ENCODE measurements around the gene MAN2A1.

The MAN2A1 gene

DNA sequence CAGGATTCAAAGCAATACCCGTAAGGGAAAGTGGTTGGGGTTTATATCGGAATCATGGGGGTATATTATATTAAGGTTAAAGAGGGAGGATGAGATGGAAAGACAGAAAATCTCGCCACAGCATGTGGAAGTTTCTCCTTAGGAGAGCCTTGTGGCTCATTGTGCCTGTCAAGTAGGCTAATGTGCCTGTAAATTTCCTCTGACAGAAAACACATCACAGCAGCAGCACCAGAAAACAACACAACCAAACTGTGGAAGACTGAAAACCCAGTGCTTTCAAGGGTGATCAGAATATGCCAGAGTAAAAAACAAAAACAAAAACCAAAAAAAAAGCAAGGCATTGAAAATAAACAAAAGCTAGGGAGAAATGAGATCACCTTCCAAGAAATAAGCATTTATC is 11.3 kb upstream of the MAN2A1 start:
- in situ Hi-C loops (cut with HindIII; ENCODE audit: low sequenced_read_pairs) = no loop called here

DNA sequence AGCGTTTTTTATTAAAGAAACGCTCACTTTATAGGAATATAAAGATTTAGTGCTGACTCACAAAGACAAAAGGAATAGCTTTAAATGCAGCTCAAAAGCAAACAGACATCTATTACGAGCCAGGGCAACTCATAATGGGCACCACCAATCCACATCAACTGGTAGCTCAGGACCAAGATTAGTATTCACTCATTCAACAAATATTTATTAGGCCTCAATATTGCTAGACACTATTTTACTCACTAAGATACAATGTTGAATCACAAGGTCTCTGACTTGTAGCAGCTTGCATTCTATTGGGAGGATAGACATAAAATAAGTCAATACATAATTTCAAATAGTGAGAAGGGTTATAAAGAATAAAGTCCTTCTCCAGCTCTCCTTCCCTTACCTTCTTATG is 8.0 kb upstream of the MAN2A1 start:
- in situ Hi-C loops (cut with HindIII; ENCODE audit: low sequenced_read_pairs) = no loop called here

DNA sequence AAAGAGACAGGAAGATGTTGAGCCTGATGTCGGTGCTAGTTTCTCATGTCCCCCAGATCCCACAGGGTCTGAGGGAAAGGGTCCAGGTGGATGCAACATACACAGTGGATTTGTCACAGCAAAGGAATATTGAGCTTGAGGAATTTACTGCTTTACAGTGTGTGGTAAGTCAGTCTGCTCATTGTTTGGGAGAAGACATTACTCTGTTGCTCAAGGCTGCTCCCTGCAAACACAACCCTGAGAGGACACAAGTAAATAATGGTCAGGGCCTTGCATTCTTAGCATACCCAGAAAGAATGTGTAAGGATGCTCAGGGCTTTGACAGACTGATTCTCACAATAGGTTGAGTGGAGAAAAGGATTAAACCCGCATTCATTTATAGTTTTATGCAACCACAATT is 7.3 kb upstream of the MAN2A1 start:
- in situ Hi-C loops (cut with HindIII; ENCODE audit: low sequenced_read_pairs) = no loop called here

DNA sequence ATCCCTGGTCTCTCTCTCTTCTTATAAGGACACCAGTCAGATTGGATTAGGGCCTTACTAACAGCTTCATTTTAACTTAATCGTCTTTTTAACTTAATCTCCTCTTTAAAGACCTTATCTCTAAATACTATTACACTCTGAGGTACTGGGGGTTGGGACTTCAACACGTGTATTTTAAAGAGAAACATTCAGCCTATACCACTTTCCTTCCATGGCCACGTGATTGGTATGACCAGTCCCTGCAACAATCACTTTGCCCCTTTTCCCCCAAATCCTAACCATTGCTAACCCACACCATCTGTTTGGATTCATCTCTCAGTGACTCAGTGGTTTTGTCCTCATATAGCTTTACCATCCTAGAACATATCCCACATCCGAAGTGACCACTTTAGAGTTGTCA is 3.8 kb upstream of the MAN2A1 start:
- in situ Hi-C loops (cut with HindIII; ENCODE audit: low sequenced_read_pairs) = no loop called here

DNA sequence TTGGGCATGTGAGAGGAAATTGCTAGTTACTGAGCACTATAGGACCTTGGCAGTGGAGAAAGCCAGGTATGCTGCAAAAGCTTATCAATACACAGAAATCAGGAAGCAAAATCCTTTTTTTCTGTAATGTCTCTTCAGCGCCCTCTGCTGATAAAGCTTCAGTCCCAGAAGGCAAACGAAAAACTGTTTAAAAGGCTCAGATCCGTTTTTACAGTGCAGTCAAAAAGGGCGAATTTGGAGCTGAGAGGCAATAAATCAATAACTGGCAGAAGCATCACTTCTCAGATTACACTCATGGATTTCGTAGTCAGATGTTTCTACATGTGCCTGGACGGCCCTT is 1.1 kb upstream of the MAN2A1 start:
- in situ Hi-C loops (cut with HindIII; ENCODE audit: low sequenced_read_pairs) = no loop called here

DNA sequence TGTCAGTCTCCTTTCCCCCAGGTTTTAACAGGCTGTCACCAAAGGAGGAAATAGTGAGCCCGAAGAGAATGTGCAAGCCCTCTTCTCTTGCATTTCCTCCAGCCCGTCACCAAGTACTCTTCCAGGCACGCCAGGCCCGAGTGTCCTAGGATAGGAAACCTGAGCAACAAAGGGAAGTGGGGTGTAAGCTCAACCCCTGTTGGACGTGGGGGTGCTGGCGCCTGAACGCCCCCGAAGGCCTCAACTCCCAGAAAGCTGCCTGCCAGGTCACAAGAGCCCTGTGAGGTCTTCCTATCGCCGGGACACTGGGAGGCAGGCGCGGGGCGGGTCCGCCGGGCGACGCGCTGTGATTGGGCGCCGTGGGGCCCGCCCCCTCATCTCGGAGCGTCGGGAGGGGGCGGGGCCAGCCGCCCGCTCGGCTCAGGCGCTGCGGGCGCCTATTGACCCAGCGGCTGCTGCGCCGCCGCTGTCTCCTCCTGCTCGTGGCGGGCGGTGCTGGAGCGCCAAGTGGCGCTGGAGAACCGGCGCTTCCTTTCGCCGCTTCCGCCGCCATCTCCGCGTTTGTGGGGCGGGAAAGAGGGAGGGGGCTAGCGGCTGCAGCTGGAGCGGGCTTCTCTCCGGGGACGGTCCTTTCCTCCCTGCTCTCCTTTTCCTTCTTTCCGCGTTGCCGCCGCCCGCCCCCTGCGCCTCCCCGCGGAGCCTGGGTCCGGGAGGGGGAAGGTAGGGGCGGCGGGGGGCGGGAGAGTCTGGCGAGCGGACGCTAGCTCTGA is 572 bp upstream of the MAN2A1 start:
- in situ Hi-C loops (cut with HindIII; ENCODE audit: low sequenced_read_pairs) = no loop called here

DNA sequence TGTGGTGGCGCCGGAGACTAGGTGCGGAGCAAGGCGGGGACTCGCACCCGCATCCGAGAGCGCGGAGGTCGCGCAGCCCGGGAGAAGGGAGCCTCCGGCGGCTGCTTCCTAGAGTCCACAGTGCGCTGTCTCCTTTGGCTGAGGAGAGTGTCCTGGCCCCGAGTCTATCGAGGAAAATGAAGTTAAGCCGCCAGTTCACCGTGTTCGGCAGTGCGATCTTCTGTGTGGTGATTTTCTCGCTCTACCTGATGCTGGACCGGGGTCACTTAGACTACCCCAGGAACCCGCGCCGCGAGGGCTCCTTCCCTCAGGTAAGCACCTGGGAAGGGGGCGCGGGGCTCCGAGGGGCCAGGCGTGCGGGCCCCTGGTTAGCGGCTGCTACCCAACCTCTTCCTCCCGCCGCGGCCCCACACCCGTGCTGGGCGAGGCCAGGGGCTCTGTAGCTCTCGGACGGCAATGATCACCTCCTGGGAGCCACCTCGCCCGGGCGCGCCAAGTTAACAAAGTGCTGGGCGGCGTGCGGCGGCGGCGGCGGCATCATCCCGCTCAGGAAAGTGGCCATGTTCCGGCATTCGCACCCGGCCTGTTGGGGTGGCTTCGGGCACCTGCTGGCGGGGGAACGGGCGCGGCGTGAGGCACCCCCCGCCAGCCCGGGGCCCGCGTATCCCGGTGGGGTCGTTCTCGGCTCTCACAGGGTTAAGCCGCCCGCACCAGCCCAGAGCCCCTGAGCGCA is 681 bp downstream of the MAN2A1 start:
- in situ Hi-C loops (cut with HindIII; ENCODE audit: low sequenced_read_pairs) = no loop called here

DNA sequence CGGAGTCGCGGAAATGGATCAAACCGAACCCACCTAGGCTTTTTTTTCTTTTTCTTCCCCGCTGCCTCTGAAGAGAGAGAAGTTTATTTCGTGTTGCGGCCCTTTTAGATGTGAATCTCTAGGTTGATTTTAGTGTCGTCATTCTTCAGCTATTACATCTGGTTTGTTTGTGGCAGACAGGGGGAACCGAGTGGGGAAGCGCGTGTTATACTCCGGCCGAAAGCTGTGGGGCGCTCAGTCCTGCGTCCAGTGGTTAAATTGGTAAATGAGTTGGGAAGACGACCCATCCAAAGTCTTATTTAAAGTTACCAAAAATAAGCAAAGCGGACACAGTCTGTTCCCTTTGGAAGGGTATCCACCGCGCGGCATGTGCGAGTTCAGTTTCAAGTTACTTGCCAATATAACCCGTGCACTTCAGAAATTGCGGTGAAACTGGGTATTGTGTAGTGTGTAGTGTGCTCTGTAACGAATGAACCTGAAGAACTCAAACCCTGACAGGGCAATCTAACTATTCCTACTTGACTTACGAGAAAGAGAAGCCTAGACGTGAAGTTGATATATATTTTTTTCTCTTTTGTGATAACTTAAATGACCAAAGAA is 1.3 kb downstream of the MAN2A1 start:
- in situ Hi-C loops (cut with HindIII; ENCODE audit: low sequenced_read_pairs) = no loop called here

DNA sequence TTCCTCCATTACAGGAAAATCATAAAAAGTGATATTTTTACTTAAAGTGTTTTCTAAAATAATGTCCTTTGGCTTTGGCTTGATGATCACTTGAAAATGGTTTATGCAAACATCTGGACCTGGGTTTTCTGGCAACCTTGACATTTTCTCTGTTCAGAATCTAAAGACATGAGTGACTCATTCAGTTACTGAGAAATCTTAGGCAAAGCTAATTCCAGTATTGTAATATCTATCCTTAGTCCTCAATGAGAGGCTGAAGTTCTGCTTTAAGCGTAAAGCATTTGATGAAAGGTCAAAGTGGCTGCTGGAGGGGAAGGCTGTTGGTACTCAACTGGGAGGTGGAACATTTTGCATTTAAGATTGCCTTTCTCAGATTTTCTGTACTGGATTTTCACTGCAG is 2.3 kb downstream of the MAN2A1 start:
- in situ Hi-C loops (cut with HindIII; ENCODE audit: low sequenced_read_pairs) = no loop called here

DNA sequence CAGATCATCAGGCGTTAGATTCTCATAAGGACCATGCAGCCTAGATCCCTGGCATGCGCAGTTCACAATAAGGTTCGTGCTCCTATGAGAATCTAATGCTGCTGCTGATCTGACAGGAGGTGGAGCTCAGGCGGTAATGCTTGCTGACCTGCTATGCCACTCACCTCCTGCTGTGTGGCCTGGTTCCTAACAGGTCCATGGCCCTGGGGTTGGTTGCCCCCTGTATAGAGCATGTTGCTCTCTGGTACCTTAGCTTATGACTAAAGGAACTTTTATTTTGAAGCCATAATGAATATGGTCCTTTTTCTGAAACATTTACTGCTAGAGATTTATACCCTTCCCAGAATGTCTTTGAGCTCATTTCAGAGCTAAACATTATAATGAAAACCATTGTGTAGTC is 3.1 kb downstream of the MAN2A1 start:
- in situ Hi-C loops (cut with HindIII; ENCODE audit: low sequenced_read_pairs) = no loop called here

DNA sequence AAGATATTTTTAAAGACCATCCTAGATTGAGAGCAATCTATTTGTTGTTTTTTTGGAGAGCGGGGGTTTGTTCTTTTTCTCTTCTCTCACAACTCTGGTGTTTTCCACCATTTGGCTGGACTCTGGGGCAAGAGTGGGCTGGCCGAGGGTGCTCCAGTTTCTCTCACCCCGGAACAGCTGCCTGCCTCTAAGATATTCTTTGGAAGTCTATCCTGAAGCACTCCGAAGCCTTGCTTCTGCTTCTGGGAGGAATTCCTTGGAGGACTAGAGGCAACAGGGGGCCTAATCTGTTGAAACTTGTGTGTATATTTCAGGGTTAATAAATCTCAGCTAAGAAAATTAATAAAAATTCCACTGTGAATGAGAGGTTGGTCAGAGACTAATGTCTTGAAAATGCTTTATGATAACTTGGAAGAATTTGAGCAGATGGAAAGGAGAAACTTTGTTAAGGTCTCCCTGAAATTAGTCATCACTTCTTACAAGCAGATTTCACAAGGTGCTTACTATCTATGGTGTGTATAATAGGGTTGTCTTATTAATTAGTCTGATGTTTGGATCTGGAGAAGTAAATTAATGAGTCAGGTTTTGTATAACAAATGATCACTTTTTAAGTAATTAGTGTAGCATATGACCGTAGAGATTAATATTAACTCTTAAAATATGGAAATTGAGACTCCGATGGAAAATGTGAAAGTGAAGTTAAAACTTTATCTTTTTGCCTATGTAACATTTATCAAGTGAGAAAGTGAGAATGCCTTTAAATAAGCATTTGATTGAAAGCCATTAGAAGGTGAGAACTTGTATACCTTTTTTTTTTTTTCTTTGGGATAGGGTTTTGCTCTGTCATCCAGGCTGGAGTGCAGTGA is 4.0 kb downstream of the MAN2A1 start:
- in situ Hi-C loops (cut with HindIII; ENCODE audit: low sequenced_read_pairs) = no loop called here

DNA sequence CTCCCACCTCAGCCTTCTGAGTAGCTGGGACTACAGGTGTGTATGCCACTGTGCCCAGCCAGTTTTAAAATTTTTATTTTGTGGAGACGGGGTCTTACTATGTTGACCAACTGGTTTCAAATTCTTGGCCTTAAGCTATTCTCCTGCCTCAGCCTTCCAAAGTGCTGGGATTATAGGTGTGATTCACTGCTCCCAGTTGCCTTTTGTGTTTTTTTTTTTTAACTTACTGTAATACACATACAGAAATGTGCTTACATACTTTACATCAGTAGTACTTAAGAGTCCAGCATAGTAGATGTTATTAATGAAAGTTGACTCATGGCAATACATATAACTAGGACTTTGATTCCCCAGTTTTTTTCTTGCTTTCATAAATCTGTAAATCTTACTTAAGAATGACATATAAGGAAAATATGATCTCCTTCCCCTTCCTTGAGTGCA is 4.7 kb downstream of the MAN2A1 start:
- in situ Hi-C loops (cut with HindIII; ENCODE audit: low sequenced_read_pairs) = no loop called here

DNA sequence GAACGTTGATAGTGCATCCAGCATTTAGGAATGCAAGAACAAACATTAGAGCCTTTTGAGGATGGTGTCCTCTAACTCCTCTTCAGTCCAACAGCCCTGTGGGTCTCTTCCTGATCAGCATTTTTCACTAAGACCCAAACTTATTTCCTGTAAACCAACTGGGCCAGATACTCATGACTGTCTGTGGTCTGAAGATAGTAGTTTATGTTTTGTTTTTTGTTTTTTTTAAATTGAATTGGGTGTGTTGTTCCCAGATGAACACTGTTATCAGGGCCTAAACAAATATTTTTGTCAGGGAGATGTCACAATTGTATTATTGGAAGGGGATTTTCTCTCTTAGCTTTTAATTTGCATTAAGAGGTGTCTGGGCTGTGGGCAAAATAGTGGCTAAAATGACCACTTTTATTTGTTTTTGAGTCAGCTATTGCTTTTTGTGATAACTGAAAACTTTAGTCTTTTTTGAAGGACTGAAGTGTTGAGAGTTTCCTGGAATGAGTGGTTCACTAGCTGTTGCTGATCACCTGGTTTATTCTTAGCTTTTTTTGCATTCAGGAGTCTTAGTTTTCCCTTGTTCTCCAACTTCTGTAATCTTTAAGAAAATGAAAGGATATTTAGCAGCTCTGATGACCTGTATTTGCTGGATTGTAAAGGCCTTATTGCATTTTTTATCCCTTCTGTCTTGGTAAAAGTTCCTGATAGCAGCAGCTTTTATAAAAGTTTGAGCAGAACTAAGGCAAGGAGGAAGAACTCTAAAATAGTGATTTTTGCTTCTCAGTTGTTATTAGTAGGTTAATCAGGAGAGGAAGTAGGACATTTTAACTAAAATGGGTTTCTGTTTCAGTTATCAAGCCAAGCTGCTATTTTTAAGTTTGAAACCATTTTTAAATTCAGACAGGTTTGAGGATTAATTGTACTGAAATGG is 5.5 kb downstream of the MAN2A1 start:
- in situ Hi-C loops (cut with HindIII; ENCODE audit: low sequenced_read_pairs) = no loop called here

DNA sequence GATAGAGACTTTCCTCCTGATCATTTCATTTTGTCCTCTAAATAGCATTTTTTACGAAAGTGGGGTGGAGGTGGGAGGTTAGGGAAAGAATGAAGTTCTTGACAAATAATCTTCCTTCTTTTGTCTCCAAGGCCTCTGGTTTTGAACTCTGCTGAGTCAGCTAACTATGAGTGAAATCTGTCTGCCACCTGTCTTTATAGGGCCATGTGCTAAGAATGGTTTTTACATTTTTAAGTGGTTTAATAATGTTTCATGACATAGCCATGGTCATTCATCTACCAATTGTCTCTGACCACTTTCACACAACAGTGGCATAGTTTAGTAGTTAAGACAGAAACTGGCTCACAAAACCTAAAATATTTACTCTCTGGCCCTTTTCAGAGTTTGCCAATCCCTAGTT is 7.6 kb downstream of the MAN2A1 start:
- in situ Hi-C loops (cut with HindIII; ENCODE audit: low sequenced_read_pairs) = no loop called here

DNA sequence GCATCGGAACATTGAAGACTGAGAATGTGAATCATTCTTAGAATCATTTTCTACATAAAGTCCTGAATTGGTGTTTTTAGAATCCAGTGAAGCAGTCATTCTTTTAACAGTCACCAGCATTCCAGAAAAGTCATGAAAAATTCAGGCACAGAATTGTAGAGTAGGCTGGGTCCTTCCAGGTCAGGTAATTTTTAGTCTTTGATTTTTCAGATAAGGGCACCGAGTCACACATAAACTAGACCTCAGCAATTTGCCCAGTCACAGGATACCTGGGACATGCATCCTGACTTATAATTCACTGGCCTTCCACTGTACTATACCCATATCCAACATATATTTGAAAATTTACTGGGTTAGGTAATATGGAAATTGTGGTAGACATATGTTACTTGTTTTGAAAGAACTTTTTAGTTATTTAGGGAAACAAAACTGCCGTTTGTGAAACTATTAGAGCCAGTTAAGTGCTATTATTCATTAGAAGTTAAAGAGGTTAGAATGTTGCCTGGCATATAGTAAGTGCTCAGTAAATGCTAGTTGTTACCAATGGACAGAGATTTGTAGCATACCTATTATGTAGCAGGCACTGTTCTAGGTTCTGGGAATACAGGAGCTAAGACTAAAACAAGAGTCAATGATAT is 10.9 kb downstream of the MAN2A1 start:
- in situ Hi-C loops (cut with HindIII; ENCODE audit: low sequenced_read_pairs) = no loop called here

DNA sequence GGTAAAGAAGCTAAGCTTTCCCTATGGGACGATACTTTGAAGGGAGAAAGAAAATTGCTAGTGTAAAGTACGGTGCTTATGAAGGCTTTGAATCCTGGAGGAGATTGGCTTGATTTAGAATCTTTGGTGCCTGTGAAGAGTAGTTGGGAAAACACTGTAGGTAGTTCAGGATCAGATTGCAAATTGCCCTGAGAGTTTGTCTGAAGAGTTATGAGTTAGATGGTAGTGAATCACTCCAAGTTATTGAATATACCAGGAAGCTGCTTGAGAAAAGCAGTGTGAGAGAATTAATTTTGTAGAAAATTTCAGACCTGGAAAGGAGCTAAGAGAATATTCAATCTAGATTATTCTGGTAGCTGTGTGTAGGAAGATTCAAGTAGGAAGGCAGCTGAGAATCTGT is 11.5 kb downstream of the MAN2A1 start:
- in situ Hi-C loops (cut with HindIII; ENCODE audit: low sequenced_read_pairs) = no loop called here

DNA sequence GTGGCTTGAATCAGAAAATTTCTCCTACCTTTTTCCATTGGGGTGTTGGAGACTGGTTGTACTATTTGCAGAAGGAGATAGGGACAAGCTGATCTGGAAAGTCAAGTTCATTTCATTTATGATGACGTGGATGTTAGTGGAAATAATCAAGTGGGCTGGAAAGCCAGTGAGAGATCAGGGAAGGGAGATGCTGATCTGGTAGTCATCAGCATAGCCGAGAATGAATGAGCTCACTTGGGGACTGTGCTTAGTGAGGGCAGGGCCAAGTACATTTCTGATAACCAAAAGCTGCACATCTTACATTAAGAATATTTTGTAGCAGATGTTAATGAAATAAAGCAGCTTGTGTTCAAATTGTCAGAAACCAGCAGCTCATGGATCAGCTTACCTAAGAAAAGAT is 12.1 kb downstream of the MAN2A1 start:
- in situ Hi-C loops (cut with HindIII; ENCODE audit: low sequenced_read_pairs) = no loop called here

DNA sequence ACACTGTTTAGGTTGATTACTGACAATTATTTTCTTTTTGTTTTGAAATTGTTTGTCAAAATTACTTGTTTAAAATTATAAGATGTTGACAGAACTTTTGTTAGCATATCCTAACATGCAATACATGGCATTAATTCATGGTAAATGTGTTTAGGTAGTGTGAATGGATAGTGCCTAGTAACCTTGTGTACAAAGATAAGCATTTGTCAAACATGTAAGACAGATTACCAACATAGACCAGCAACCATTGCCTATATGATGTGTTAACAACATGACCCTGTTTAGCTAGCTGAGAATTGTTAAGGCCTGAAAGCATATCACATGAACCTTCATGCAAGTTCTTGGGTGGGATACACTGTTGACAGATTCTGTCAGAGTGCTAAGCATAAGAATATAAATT is 13.4 kb downstream of the MAN2A1 start:
- in situ Hi-C loops (cut with HindIII; ENCODE audit: low sequenced_read_pairs) = no loop called here

DNA sequence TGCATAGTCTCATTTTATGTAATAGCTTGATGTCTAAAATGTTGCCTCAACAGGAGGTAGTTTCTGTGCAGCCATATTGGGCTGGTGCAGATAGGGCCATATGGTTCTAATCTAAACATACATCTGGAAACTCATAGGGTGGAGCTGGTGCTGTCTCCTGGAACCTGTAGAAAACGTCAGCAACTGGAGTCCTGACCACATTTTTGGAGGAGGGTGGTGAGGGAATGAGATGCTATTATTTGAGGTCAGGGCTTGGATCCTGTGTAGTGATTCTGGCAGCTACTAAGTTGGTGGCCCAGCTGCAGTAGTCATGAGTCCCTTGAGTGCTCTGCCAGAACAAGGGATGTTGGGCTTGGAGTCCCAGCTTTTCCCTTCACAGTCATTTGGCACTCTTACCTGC is 14.1 kb downstream of the MAN2A1 start:
- in situ Hi-C loops (cut with HindIII; ENCODE audit: low sequenced_read_pairs) = no loop called here
